ENCODE measurements around the gene DRD4.

The DRD4 gene

GRCh38 chr11:636511-637332, at the start of gene DRD4:
TSS of gene DRD4 (plus strand) at chr11:637269. CDS start at chr11:637305, 36 bp downstream.
- DNase-seq (ENCODE audit: low spot score) = peak; percentile 72

GRCh38 chr11:587546-587945, 49.5 kb upstream of the DRD4 start:
- no peak for DNase-seq (ENCODE audit: low spot score)

- no peak for DNase-seq (ENCODE audit: low spot score)
Measured at GRCh38 chr11:587978-588380, 49.1 kb upstream of the DRD4 start.

- no peak for DNase-seq (ENCODE audit: low spot score)
Measured at GRCh38 chr11:589798-590197, 47.3 kb upstream of the DRD4 start.

GRCh38 chr11:590997-591396, 46.1 kb upstream of the DRD4 start:
- no peak for DNase-seq (ENCODE audit: low spot score)

- no peak for DNase-seq (ENCODE audit: low spot score)
Measured at GRCh38 chr11:592501-592900, 44.6 kb upstream of the DRD4 start.

- no peak for DNase-seq (ENCODE audit: low spot score)
Measured at GRCh38 chr11:592918-593317, 44.2 kb upstream of the DRD4 start.

GRCh38 chr11:593347-593746, 43.7 kb upstream of the DRD4 start:
- DNase-seq (ENCODE audit: low spot score) = no peak

GRCh38 chr11:595400-595799, 41.7 kb upstream of the DRD4 start:
- DNase-seq (ENCODE audit: low spot score) = no peak

GRCh38 chr11:596374-596773, 40.7 kb upstream of the DRD4 start:
- DNase-seq (ENCODE audit: low spot score) = no peak

GRCh38 chr11:597166-597725, 39.8 kb upstream of the DRD4 start:
- peak; percentile 61 for DNase-seq (ENCODE audit: low spot score)

GRCh38 chr11:598005-598680, 38.9 kb upstream of the DRD4 start:
- no peak for DNase-seq (ENCODE audit: low spot score)

- no peak for DNase-seq (ENCODE audit: low spot score)
Measured at GRCh38 chr11:601573-602245, 35.4 kb upstream of the DRD4 start.

GRCh38 chr11:603154-603553, 33.9 kb upstream of the DRD4 start:
- DNase-seq (ENCODE audit: low spot score) = no peak

- DNase-seq (ENCODE audit: low spot score) = no peak
Measured at GRCh38 chr11:605286-606129, 31.6 kb upstream of the DRD4 start.

- DNase-seq (ENCODE audit: low spot score) = no peak
Measured at GRCh38 chr11:606245-606644, 30.8 kb upstream of the DRD4 start.

GRCh38 chr11:607020-607780, 29.9 kb upstream of the DRD4 start:
- DNase-seq (ENCODE audit: low spot score) = no peak

GRCh38 chr11:607971-608659, 29.0 kb upstream of the DRD4 start:
- DNase-seq (ENCODE audit: low spot score) = no peak

GRCh38 chr11:608791-609251, 28.2 kb upstream of the DRD4 start:
- no peak for DNase-seq (ENCODE audit: low spot score)

GRCh38 chr11:609341-609811, 27.7 kb upstream of the DRD4 start:
- DNase-seq (ENCODE audit: low spot score) = no peak

Data from ecto neural progenitor cell (in vitro differentiated cells).